MCF 10A (cell line): Measurements from ENCODE around the gene ZNF543. TPM values are rescaled to one million over a fixed set of nuclear protein-coding genes. Genes with fewer than 3 reads are reported as not detected.

Experiments
- BruUV-seq: library from RNA; stranded (reverse); fragments of 400-500 nt; replicated peaks from 2 replicates; lab custom pipeline; 2021; lab: Mats Ljungman, UMichigan
- CTCF ChIA-PET: fragments of 300-600 bp; sonication (Branson Sonifier 250); formaldehyde crosslinking; extraction: SDS; loops from one replicate; lab custom pipeline; 2021; ENCODE audit warnings: antibody characterized with exemption, inconsistent platforms; lab: Yijun Ruan, JAX
- POLR2A ChIA-PET: fragments of 300-600, 350-650 bp; sonication (Branson Sonifier 250); formaldehyde crosslinking; extraction: SDS; loops from one replicate; lab custom pipeline; 2020; ENCODE audit warnings: antibody characterized with exemption, inconsistent platforms; lab: Yijun Ruan, JAX
- DNase-seq: peaks from one replicate; pipeline ENCODE4 v3.0.0-alpha.2; 2018; ENCODE audit not compliant: unreplicated experiment
- H3K27ac Mint-ChIP-seq: one replicate; pipeline ENCODE4 v1.8.0; 2022; ENCODE audit warnings: mild to moderate bottlenecking, low read depth, mixed read lengths; ENCODE audit not compliant: unreplicated experiment
- H3K27me3 Mint-ChIP-seq: one replicate; pipeline ENCODE4 v1.8.0; 2022; ENCODE audit warnings: mixed read lengths; ENCODE audit not compliant: insufficient read depth, unreplicated experiment
- H3K36me3 Mint-ChIP-seq: one replicate; pipeline ENCODE4 v1.8.0; 2022; ENCODE audit warnings: mild to moderate bottlenecking, moderate library complexity, mixed read lengths; ENCODE audit not compliant: insufficient read depth, unreplicated experiment
- H3K4me1 Mint-ChIP-seq: one replicate; pipeline ENCODE4 v1.8.0; 2022; ENCODE audit warnings: mixed read lengths; ENCODE audit not compliant: insufficient read depth, unreplicated experiment
- H3K4me3 Mint-ChIP-seq: one replicate; pipeline ENCODE4 v1.8.0; 2022; ENCODE audit warnings: mild to moderate bottlenecking, moderate library complexity, mixed read lengths; ENCODE audit not compliant: unreplicated experiment
- H3K9me3 Mint-ChIP-seq: one replicate; pipeline ENCODE4 v1.8.0; 2022; ENCODE audit warnings: mixed read lengths; ENCODE audit not compliant: unreplicated experiment
- intact Hi-C: fragments of 100-400 bp; cut with micrococcal nuclease; formaldehyde crosslinking; loops from 2 replicates; pipeline ENCODE4 v1.14.1; 2022
- total RNA-seq: library from RNA; stranded (reverse); gene quantifications from 2 replicates; pipeline ENCODE4 v1.2.3, GENCODE V29; 2022
- TF ChIP-seq, protein P1 (sequence below): fragments of 200-600 bp; IDR thresholded peaks from one replicate; pipeline ENCODE4 v1.8.0; 2022; ENCODE audit warnings: antibody characterized with exemption, mild to moderate bottlenecking; ENCODE audit not compliant: unreplicated experiment

The ZNF543 gene
- total RNA-seq, 1 experiment from 2014 or later = 9.2 TPM

DNA sequence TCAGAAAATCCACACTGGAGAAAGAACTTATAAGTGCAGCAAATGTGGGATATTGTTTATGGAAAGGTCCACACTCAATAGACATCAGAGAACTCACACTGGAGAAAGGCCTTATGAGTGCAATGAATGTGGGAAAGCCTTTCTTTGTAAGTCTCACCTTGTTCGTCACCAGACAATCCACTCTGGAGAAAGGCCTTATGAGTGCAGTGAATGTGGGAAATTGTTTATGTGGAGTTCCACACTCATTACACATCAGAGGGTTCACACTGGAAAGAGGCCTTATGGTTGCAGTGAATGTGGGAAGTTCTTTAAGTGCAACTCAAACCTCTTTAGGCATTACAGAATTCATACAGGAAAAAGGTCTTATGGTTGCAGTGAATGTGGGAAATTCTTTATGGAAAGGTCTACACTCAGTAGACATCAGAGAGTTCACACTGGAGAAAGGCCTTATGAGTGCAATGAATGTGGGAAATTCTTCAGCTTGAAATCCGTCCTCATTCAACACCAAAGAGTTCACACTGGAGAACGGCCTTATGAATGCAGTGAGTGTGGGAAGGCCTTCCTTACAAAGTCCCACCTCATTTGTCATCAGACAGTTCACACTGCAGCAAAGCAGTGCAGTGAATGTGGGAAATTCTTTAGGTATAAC lies 57.4 kb downstream of the ZNF543 start:
- Mint-ChIP-seq H3K9me3 (peaks cover 28% of the 10 kb centered on the region), H3K27ac (no peak overlapping the region), H3K4me3 (no peak overlapping the region), H3K4me1 (no peaks in the 10 kb centered on the region), H3K27me3 (no peaks in the 10 kb centered on the region), H3K36me3 (peaks cover 32% of the 10 kb centered on the region)
- intact Hi-C loops = no loop called here
- POLR2A ChIA-PET = interaction anchor here (0.6 kb wide), 1 partner anchor 1126 kb away, joined by 3 read pairs; no protein-coding TSS in a partner anchor
- no peak for DNase-seq
- no TSS peak for BruUV-seq
- TF ChIP-seq, protein P1, sequence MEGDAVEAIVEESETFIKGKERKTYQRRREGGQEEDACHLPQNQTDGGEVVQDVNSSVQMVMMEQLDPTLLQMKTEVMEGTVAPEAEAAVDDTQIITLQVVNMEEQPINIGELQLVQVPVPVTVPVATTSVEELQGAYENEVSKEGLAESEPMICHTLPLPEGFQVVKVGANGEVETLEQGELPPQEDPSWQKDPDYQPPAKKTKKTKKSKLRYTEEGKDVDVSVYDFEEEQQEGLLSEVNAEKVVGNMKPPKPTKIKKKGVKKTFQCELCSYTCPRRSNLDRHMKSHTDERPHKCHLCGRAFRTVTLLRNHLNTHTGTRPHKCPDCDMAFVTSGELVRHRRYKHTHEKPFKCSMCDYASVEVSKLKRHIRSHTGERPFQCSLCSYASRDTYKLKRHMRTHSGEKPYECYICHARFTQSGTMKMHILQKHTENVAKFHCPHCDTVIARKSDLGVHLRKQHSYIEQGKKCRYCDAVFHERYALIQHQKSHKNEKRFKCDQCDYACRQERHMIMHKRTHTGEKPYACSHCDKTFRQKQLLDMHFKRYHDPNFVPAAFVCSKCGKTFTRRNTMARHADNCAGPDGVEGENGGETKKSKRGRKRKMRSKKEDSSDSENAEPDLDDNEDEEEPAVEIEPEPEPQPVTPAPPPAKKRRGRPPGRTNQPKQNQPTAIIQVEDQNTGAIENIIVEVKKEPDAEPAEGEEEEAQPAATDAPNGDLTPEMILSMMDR = no peak
- CTCF ChIA-PET = interaction anchor here (0.8 kb wide), 1 partner anchor 201 kb away, joined by 3 read pairs; no protein-coding TSS in a partner anchor

Other genes starting within 250 kb of the ZNF543 start
- not detected in 2 replicates for gene USP29, start 200.5 kb upstream of the ZNF543 start, total RNA-seq
- not detected in 2 replicates for gene ZIM3, start 175.3 kb upstream of the ZNF543 start, total RNA-seq
- not detected in 2 replicates for gene DUXA, start 153.0 kb upstream of the ZNF543 start, total RNA-seq
- 34.4 and 41.1 TPM in 2 replicates for gene ZNF264, start 129.0 kb upstream of the ZNF543 start, total RNA-seq
- 0.93 and 1.2 TPM in 2 replicates for gene AURKC, start 89.4 kb upstream of the ZNF543 start, total RNA-seq
- 11.8 and 12.2 TPM in 2 replicates for gene ZNF805, start 79.8 kb upstream of the ZNF543 start, total RNA-seq
- gene ZNF460, start 40.0 kb upstream of the ZNF543 start, total RNA-seq = 72.5 and 95.5 TPM in 2 replicates
- gene ZNF304, start 30.8 kb downstream of the ZNF543 start, total RNA-seq = 7.0 and 9.9 TPM in 2 replicates
- 6.3 and 9.8 TPM in 2 replicates for gene TRAPPC2B, start 43.1 kb downstream of the ZNF543 start, total RNA-seq
- 3.7 and 4.3 TPM in 2 replicates for gene ZNF547, start 43.1 kb downstream of the ZNF543 start, total RNA-seq
- gene ZNF548, start 69.4 kb downstream of the ZNF543 start, total RNA-seq = 23.7 and 40.1 TPM in 2 replicates
- gene ZNF17, start 90.7 kb downstream of the ZNF543 start, total RNA-seq = 7.8 and 8.3 TPM in 2 replicates
- 19.1 and 21.2 TPM in 2 replicates for gene ZNF749, start 114.9 kb downstream of the ZNF543 start, total RNA-seq
- 0.47 TPM in 2 replicates for gene VN1R1, start 136.7 kb downstream of the ZNF543 start, total RNA-seq
- 9.9 and 10.9 TPM in 2 replicates for gene ZNF772, start 157.1 kb downstream of the ZNF543 start, total RNA-seq
- gene ZNF419, start 167.3 kb downstream of the ZNF543 start, total RNA-seq = 18.4 and 19.6 TPM in 2 replicates
- gene ZNF773, start 179.5 kb downstream of the ZNF543 start, total RNA-seq = 11.2 and 12.4 TPM in 2 replicates
- gene ZNF549, start 206.9 kb downstream of the ZNF543 start, total RNA-seq = 3.9 and 5.3 TPM in 2 replicates
- gene ZNF550, start 239.4 kb downstream of the ZNF543 start, total RNA-seq = 14.3 and 17.6 TPM in 2 replicates